ENCODE results near the gene RASAL2.
A peak's percentile ranks its signal among the peaks of the same experiment; 100 is the strongest.
"Not testable (repeated sequence)": the region's sequence is repeated elsewhere in the genome, so short reads cannot be mapped to it uniquely, and the experiment has no call there.

RASAL2 gene

DNA sequence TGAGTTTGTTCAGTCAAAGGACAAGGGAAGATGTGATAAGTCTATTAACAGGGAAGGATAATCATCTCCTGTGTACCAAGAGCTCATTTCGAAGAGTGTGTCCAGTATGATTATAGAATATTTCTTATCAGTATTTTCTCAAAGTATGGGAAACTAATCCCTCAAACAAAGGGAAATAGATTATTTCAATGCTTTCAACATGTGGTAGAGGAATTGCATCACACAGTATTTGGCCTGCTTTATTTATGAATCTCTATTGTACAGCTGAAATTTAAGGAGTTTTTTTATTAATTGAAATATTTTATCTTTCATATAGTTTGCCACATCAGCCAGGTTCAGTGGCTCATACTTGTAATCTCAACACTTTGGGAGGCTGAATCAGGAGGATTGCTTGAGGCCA, 251.9 kb downstream of the RASAL2 start:
- Histone ChIP-seq H3K27me3 (ENCODE audit: insufficient read depth, poor library complexity, severe bottlenecking) (no peaks in the 10 kb centered on the region), H3K4me3 (ENCODE audit: severe bottlenecking) (no peak overlapping the region), H3K9me3 (ENCODE audit: severe bottlenecking) (no peaks in the 10 kb centered on the region), H3K36me3 (ENCODE audit: low read depth) (no peaks in the 10 kb centered on the region), H3K4me1 (ENCODE audit: insufficient read depth, poor library complexity, severe bottlenecking) (peaks cover 43% of the 10 kb centered on the region), H3K27ac (ENCODE audit: poor library complexity, severe bottlenecking) (peak overlapping the region; percentile 75)
- ATAC-seq (ENCODE audit: low read depth) (no peak), DNase-seq (ENCODE audit: low spot score) (no peak)
- no peak for TF ChIP-seq CTCF (IDR thresholded peaks at IDR 0.05; ENCODE audit: poor library complexity, severe bottlenecking)

- H3K36me3 ChIP-seq (ENCODE audit: low read depth), result no peaks in the 10 kb centered on the region
- TF ChIP-seq CTCF (IDR thresholded peaks at IDR 0.05; ENCODE audit: poor library complexity, severe bottlenecking), result no peak
- H3K4me3 ChIP-seq (ENCODE audit: severe bottlenecking), result no peak overlapping the region
- DNase-seq (ENCODE audit: low spot score) (no peak), ATAC-seq (ENCODE audit: low read depth) (no peak)
- H3K27me3 ChIP-seq (ENCODE audit: insufficient read depth, poor library complexity, severe bottlenecking), result no peaks in the 10 kb centered on the region
- H3K27ac ChIP-seq (ENCODE audit: poor library complexity, severe bottlenecking), result no peak overlapping the region
- H3K4me1 ChIP-seq (ENCODE audit: insufficient read depth, poor library complexity, severe bottlenecking), result peaks cover 12% of the 10 kb centered on the region
- H3K9me3 ChIP-seq (ENCODE audit: severe bottlenecking), result no peaks in the 10 kb centered on the region
Observed at GRCh38 chr1:178349801-178350200, 255.9 kb downstream of the RASAL2 start.

GRCh38 chr1:178351911-178352310, 258.0 kb downstream of the RASAL2 start:
- not testable (repeated sequence) for H3K27me3 ChIP-seq (ENCODE audit: insufficient read depth, poor library complexity, severe bottlenecking); ATAC-seq (ENCODE audit: low read depth); H3K27ac ChIP-seq (ENCODE audit: poor library complexity, severe bottlenecking); DNase-seq (ENCODE audit: low spot score); H3K4me3 ChIP-seq (ENCODE audit: severe bottlenecking); H3K36me3 ChIP-seq (ENCODE audit: low read depth); H3K4me1 ChIP-seq (ENCODE audit: insufficient read depth, poor library complexity, severe bottlenecking); H3K9me3 ChIP-seq (ENCODE audit: severe bottlenecking)

DNA sequence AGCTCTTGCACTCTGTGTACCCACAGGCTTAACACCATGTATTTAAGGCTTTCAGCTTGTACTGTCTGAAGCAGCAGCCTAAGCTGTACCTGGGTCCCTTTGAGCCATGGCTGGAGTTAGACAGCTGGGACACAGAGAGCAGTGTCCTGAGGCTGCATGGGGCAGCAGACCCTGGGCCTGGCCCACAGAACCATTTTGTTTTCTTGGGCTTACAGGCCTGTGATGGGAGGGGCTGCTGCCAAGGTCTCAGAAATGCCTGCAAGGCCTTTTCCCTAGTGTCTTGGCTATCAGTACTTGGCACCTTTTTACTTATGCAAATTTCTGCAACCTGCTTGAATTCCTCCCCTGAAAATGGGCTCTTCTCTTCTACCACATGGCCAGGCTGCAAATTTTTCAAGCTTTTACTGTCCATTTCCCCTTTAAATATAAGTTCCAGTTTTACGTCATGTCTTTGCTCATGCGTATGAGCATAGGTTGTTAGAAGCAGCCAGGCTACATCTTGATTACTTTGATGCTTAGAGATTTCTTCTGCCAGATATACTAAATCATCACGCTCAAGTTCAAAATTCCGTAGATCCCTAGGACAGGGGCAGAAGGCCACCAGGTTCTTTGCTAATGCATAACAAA, 259.0 kb downstream of the RASAL2 start:
- TF ChIP-seq CTCF (IDR thresholded peaks at IDR 0.05; ENCODE audit: poor library complexity, severe bottlenecking), result no peak
- no peaks in the 10 kb centered on the region for H3K27me3 ChIP-seq (ENCODE audit: insufficient read depth, poor library complexity, severe bottlenecking)
- DNase-seq (ENCODE audit: low spot score) (no peak), ATAC-seq (ENCODE audit: low read depth) (no peak)
- H3K9me3 ChIP-seq (ENCODE audit: severe bottlenecking), result no peaks in the 10 kb centered on the region
- H3K36me3 ChIP-seq (ENCODE audit: low read depth), result no peaks in the 10 kb centered on the region
- H3K27ac ChIP-seq (ENCODE audit: poor library complexity, severe bottlenecking), result no peak overlapping the region
- H3K4me3 ChIP-seq (ENCODE audit: severe bottlenecking), result no peak overlapping the region
- H3K4me1 ChIP-seq (ENCODE audit: insufficient read depth, poor library complexity, severe bottlenecking), result no peaks in the 10 kb centered on the region

DNA sequence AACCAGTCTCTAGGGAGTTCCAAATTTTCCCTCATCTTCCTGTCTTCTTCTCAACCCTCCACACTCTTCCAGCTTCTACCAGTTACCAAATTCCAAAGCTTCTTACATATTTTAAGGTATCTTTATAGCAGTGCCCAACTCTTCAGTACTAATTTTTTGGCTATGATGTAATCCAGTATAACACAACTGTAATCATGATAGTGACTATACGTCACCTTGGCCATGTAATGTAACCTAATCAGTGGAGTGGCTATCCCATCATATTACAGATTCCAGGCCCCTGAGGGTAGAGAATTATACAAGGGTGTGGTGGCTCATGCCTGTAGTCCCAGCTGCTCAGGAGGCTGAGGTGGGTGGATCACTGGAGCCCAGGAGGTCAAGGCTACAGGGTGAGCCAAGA, 259.6 kb downstream of the RASAL2 start:
- Histone ChIP-seq H3K4me1 (ENCODE audit: insufficient read depth, poor library complexity, severe bottlenecking) (no peaks in the 10 kb centered on the region), H3K4me3 (ENCODE audit: severe bottlenecking) (no peak overlapping the region), H3K27ac (ENCODE audit: poor library complexity, severe bottlenecking) (no peak overlapping the region), H3K36me3 (ENCODE audit: low read depth) (no peaks in the 10 kb centered on the region), H3K27me3 (ENCODE audit: insufficient read depth, poor library complexity, severe bottlenecking) (no peaks in the 10 kb centered on the region), H3K9me3 (ENCODE audit: severe bottlenecking) (no peaks in the 10 kb centered on the region)
- ATAC-seq (ENCODE audit: low read depth) (no peak), DNase-seq (ENCODE audit: low spot score) (no peak)
- no peak for TF ChIP-seq CTCF (IDR thresholded peaks at IDR 0.05; ENCODE audit: poor library complexity, severe bottlenecking)
